PC-3 (cell line): ENCODE data around the gene RSL1D1.

Experiments used
- EZH2 ChIP-seq: fragments of 300-600 bp; sonication (generic); IDR thresholded peaks from one replicate; pipeline ENCODE4 v1.6.1; 2017; ENCODE audit warnings: antibody characterized with exemption, mild to moderate bottlenecking, low read length; ENCODE audit not compliant: unreplicated experiment
- TF ChIP-seq, protein P1 (sequence below): fragments of 300-600 bp; sonication (generic); conservative IDR thresholded peaks from 2 replicates; pipeline ENCODE4 v1.5.1; 2017; ENCODE audit warnings: antibody characterized with exemption, low read depth, mild to moderate bottlenecking, low read length

DNA sequence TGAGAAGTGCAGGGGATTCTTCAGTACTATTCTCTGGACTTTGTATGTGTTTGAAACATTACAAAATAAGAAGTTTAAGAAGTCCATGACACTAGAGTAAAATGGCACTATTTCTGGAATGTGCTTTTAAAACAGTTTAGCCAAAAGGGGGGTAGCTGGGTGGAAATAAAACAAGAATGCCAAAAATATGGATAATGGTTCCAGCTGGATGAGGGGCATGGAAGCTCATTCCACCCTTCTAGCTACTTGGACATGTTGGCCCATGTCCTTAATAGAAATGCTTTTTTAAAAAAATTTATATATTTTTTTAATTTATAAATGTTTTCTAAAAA, 67.3 kb downstream of the RSL1D1 start:
- TF ChIP-seq, protein P1, sequence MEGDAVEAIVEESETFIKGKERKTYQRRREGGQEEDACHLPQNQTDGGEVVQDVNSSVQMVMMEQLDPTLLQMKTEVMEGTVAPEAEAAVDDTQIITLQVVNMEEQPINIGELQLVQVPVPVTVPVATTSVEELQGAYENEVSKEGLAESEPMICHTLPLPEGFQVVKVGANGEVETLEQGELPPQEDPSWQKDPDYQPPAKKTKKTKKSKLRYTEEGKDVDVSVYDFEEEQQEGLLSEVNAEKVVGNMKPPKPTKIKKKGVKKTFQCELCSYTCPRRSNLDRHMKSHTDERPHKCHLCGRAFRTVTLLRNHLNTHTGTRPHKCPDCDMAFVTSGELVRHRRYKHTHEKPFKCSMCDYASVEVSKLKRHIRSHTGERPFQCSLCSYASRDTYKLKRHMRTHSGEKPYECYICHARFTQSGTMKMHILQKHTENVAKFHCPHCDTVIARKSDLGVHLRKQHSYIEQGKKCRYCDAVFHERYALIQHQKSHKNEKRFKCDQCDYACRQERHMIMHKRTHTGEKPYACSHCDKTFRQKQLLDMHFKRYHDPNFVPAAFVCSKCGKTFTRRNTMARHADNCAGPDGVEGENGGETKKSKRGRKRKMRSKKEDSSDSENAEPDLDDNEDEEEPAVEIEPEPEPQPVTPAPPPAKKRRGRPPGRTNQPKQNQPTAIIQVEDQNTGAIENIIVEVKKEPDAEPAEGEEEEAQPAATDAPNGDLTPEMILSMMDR, result no peak
- no peak for TF ChIP-seq EZH2
